Tibial nerve (tissue), 4 donors: ENCODE results near the gene GRID1.

Experiments used
- EP300 ChIP-seq, 2 donors: sonication (generic); formaldehyde crosslinking; IDR thresholded peaks; one replicate each; pipeline ENCODE4 v1.6.1; 2017; ENCODE audit warnings: antibody characterized with exemption in 2 of 2, mild to moderate bottlenecking in 1 of 2
- POLR2A ChIP-seq, 2 donors: fragments of 450-650 bp; IDR thresholded peaks; one replicate each; pipeline ENCODE4 v1.6.1; 2017; ENCODE audit warnings: antibody characterized with exemption in 2 of 2, mild to moderate bottlenecking in 2 of 2, moderate library complexity in 2 of 2
- TF ChIP-seq, protein P1 (sequence below), 5 experiments: fragments of 200-600 bp in 3 of 5; fragments of 450-650 bp in 2 of 5; sonication (generic) in 3 of 5; IDR thresholded peaks; one replicate each; pipeline ENCODE4 v1.5.1; 2016 to 2019; ENCODE audit warnings: antibody characterized with exemption in 5 of 5, mild to moderate bottlenecking in 3 of 5, moderate library complexity in 2 of 5

DNA sequence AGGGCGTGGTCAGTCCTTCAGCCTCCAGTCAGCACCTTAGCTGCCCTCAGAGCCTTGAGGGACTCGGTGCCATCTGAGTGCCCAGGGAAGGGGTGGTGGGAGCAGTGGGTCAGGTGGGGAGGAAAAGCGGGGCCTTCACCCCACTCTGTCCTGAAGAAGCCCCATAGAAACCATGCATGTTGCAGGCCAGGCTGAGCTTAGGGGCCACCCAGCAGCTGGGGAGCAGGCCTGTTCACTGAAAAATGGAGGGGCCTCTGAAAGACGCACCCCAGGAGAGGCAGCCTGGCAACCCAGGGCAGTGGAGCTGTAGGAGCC, 144.3 kb downstream of the GRID1 start:
- TF ChIP-seq, protein P1, sequence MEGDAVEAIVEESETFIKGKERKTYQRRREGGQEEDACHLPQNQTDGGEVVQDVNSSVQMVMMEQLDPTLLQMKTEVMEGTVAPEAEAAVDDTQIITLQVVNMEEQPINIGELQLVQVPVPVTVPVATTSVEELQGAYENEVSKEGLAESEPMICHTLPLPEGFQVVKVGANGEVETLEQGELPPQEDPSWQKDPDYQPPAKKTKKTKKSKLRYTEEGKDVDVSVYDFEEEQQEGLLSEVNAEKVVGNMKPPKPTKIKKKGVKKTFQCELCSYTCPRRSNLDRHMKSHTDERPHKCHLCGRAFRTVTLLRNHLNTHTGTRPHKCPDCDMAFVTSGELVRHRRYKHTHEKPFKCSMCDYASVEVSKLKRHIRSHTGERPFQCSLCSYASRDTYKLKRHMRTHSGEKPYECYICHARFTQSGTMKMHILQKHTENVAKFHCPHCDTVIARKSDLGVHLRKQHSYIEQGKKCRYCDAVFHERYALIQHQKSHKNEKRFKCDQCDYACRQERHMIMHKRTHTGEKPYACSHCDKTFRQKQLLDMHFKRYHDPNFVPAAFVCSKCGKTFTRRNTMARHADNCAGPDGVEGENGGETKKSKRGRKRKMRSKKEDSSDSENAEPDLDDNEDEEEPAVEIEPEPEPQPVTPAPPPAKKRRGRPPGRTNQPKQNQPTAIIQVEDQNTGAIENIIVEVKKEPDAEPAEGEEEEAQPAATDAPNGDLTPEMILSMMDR (IDR thresholded peaks at IDR 0.05), result no peak
- TF ChIP-seq POLR2A (IDR thresholded peaks at IDR 0.05), result no peak
- TF ChIP-seq EP300 (IDR thresholded peaks at IDR 0.05), result no peak
